ENCODE data around the gene GPR101. TPM values are rescaled to one million over a fixed set of nuclear protein-coding genes. Genes with fewer than 3 reads are reported as not detected.

GPR101 gene
- total and polyA plus RNA-seq, 9 of the 15 experiments (the other 6 are each of a cell fraction or from before 2014, with no cell fraction given): not detected

GRCh38 chrX:137028699-137029098, 5.1 kb downstream of the GPR101 start:
- in situ Hi-C loops (cut with MboI) (no loop called here), intact Hi-C loops (cut with micrococcal nuclease) (no loop called here)
- no peak for TF ChIP-seq NFIC (IDR thresholded peaks at IDR 0.05)
- no peak for TF ChIP-seq FOXK2 (conservative IDR thresholded peaks at IDR 0.05 in 1 of 2, IDR thresholded peaks at IDR 0.05 in 1 of 2; ENCODE audit: low read depth in 2 of 2)
- TF ChIP-seq NBN (IDR thresholded peaks at IDR 0.05; ENCODE audit: low read depth): no peak
- no peak for TF ChIP-seq CHD4 (IDR thresholded peaks at IDR 0.05; ENCODE audit: insufficient read depth, insufficient replicate concordance, low read depth, low read length, poor library complexity, severe bottlenecking)
- TF ChIP-seq CEBPB (tag; IDR thresholded peaks at IDR 0.05): peak; percentile 61; the same call in 1 of the 2 replicates
- TF ChIP-seq AFF4 (CRISPR knock-in tag; IDR thresholded peaks at IDR 0.05): no peak
- TF ChIP-seq YBX1 (IDR thresholded peaks at IDR 0.05): no peak
- Histone ChIP-seq H3K4me1 (replicated peaks in 1 of 2; ENCODE audit: control insufficient read depth in 2 of 2, insufficient read depth in 2 of 2, low read length in 2 of 2) (peaks cover 0 to 15% of the 10 kb centered on the region in 2 experiments; a peak in 3 of 5 replicates), H3K27me3 (ENCODE audit: control insufficient read depth in 2 of 2, insufficient read depth in 2 of 2, low read length in 2 of 2) (peaks cover 12 to 39% of the 10 kb centered on the region in 2 experiments; a peak in 4 of 5 replicates), H3K9me1 (ENCODE audit: control insufficient read depth, insufficient read depth, low read length) (no peaks in the 10 kb centered on the region), H3K27ac (ENCODE audit: extremely low read depth, low read depth, low read length) (no peak overlapping the region), H4K20me1 (replicated peaks; ENCODE audit: control insufficient read depth, insufficient read depth, low read length) (no peaks in the 10 kb centered on the region), H3K4me2 (ENCODE audit: insufficient read depth, low read length) (no peak overlapping the region), H3K9me3 (replicated peaks; ENCODE audit: control insufficient read depth, insufficient read depth, low read depth, low read length) (no peaks in the 10 kb centered on the region), H3K9ac (ENCODE audit: insufficient read depth in 1 of 2, low read depth in 2 of 2, low read length in 2 of 2) (no peak overlapping the region), H3K79me2 (ENCODE audit: control insufficient read depth, insufficient read depth, low read length) (no peaks in the 10 kb centered on the region), H3K36me3 (ENCODE audit: control insufficient read depth, insufficient read depth, low read length) (no peaks in the 10 kb centered on the region), H2AFZ (ENCODE audit: low read depth, low read length) (no peak overlapping the region), H3K4me3 (no peak overlapping the region)
- FAIRE-seq: no peak
- POLR2A ChIA-PET: no interaction called here
- DNase-seq (ENCODE audit: extremely low read depth in 1 of 4, low spot score in 3 of 4): no peak
- no peak for ATAC-seq
- WGBS (ENCODE audit: insufficient coverage, low coverage, missing lambda C conversion rate): 0% methylated on average over 2 of the region's 2 CpGs
- BruUV-seq (replicated peaks): no TSS peak
- CTCF ChIA-PET (ENCODE audit: low intra/inter-chr PET ratio): no interaction called here
